Gastroesophageal sphincter (tissue), 3 donors: ENCODE data around the gene ERG28.

Experiments used
- CTCF ChIP-seq, 4 experiments: fragments of 200-600 bp in 2 of 4; fragments of 450-650 bp in 2 of 4; sonication (generic) in 1 of 4; IDR thresholded peaks; one replicate each; pipeline ENCODE4 v1.5.1; 2017 to 2019; ENCODE audit warnings: antibody characterized with exemption in 4 of 4, mild to moderate bottlenecking in 2 of 4, moderate library complexity in 2 of 4
- EP300 ChIP-seq: sonication (generic); formaldehyde crosslinking; IDR thresholded peaks from one replicate; pipeline ENCODE4 v1.6.1; 2017; ENCODE audit warnings: antibody characterized with exemption, mild to moderate bottlenecking
- POLR2A ChIP-seq, 2 donors: fragments of 450-650 bp; IDR thresholded peaks; one replicate each; pipeline ENCODE4 v1.6.1; 2017; ENCODE audit warnings: antibody characterized with exemption in 2 of 2, mild to moderate bottlenecking in 2 of 2, moderate library complexity in 1 of 2

GRCh38 chr14:75697386-75697785 lies 36.7 kb upstream of the ERG28 start:
- TF ChIP-seq CTCF (IDR thresholded peaks at IDR 0.05) (no peak), POLR2A (IDR thresholded peaks at IDR 0.05) (no peak), EP300 (no peak)
